Calu3 (cell line): ENCODE results near the gene SCNN1B. TPM values are rescaled to one million over a fixed set of nuclear protein-coding genes. Genes with fewer than 3 reads are reported as not detected.

Experiments used
- BruUV-seq: library from RNA; stranded (reverse); fragments of 400-500 nt; replicated peaks from 2 replicates; lab custom pipeline; 2021; lab: Mats Ljungman, UMichigan
- CTCF ChIA-PET: fragments of 300-600 bp; sonication (Branson Sonifier 250); formaldehyde crosslinking; loops from one replicate; lab custom pipeline; 2022; ENCODE audit warnings: antibody characterized with exemption; lab: Charles Lee
- DNase-seq: peaks from one replicate; pipeline ENCODE4 v3.0.0; 2022
- H3K27ac Mint-ChIP-seq: one replicate; pipeline ENCODE4 v1.8.0; 2022; ENCODE audit warnings: mixed read lengths; ENCODE audit not compliant: unreplicated experiment
- H3K27me3 Mint-ChIP-seq: one replicate; pipeline ENCODE4 v1.8.0; 2022; ENCODE audit warnings: mixed read lengths; ENCODE audit not compliant: unreplicated experiment
- H3K36me3 Mint-ChIP-seq: one replicate; pipeline ENCODE4 v1.8.0; 2022; ENCODE audit warnings: mild to moderate bottlenecking, moderate library complexity, mixed read lengths; ENCODE audit not compliant: insufficient read depth, unreplicated experiment
- H3K4me1 Mint-ChIP-seq: one replicate; pipeline ENCODE4 v1.8.0; 2022; ENCODE audit warnings: mild to moderate bottlenecking, low read depth, mixed read lengths; ENCODE audit not compliant: unreplicated experiment
- H3K4me3 Mint-ChIP-seq: one replicate; pipeline ENCODE4 v1.8.0; 2022; ENCODE audit warnings: mild to moderate bottlenecking, low read depth, moderate library complexity, mixed read lengths; ENCODE audit not compliant: unreplicated experiment
- H3K9me3 Mint-ChIP-seq: one replicate; pipeline ENCODE4 v1.8.0; 2022; ENCODE audit warnings: low read depth, mixed read lengths; ENCODE audit not compliant: unreplicated experiment
- CTCF ChIP-seq: fragments of 200-600 bp; IDR thresholded peaks from one replicate; pipeline ENCODE4 v1.8.0; 2022; ENCODE audit warnings: antibody characterized with exemption; ENCODE audit not compliant: unreplicated experiment
- intact Hi-C: fragments of 100-400 bp; cut with micrococcal nuclease; formaldehyde crosslinking; loops from one replicate; pipeline ENCODE4 v1.10.0; 2022; ENCODE audit not compliant: unreplicated experiment
- total RNA-seq: library from RNA; stranded (reverse); gene quantifications from 2 replicates; pipeline ENCODE4 v1.2.3, GENCODE V29; 2022

The SCNN1B gene
- total RNA-seq, 1 experiment from 2014 or later: not detected

GRCh38 chr16:23373436-23374219, 71.5 kb downstream of the SCNN1B start:
- no peak overlapping the region for H3K27ac Mint-ChIP-seq
- H3K36me3 Mint-ChIP-seq: no peaks in the 10 kb centered on the region
- intact Hi-C loops: no loop called here
- H3K4me3 Mint-ChIP-seq: no peak overlapping the region
- DNase-seq: no peak
- H3K4me1 Mint-ChIP-seq: peaks cover 12% of the 10 kb centered on the region
- no peaks in the 10 kb centered on the region for H3K9me3 Mint-ChIP-seq
- H3K27me3 Mint-ChIP-seq: peaks cover 65% of the 10 kb centered on the region
- CTCF ChIA-PET: interaction anchor here (0.6 to 1.2 kb wide), 2 partner anchors 11 to 47 kb away, joined by 5 to 7 read pairs; no protein-coding TSS in a partner anchor
- BruUV-seq: no TSS peak
- no peak for TF ChIP-seq CTCF

- Mint-ChIP-seq H3K27me3 (peaks cover 77% of the 10 kb centered on the region), H3K9me3 (no peaks in the 10 kb centered on the region), H3K4me3 (no peak overlapping the region), H3K4me1 (peaks cover 8% of the 10 kb centered on the region), H3K27ac (no peak overlapping the region), H3K36me3 (no peaks in the 10 kb centered on the region)
- BruUV-seq: no TSS peak
- TF ChIP-seq CTCF: no peak
- DNase-seq: peak; percentile 60
- CTCF ChIA-PET: interaction anchor here (0.5 to 1.2 kb wide), 6 partner anchors 12 to 531 kb away, joined by 3 to 14 read pairs (median 4); no protein-coding TSS in a partner anchor
- intact Hi-C loops: loop anchor here (5.0 kb wide), 1 partner anchor 193 kb away; the partner anchor contains the start of gene SCNN1G
Observed at GRCh38 chr16:23374721-23375510, 72.8 kb downstream of the SCNN1B start.

GRCh38 chr16:23375643-23376042, 73.5 kb downstream of the SCNN1B start:
- TF ChIP-seq CTCF: no peak
- no peak for DNase-seq
- intact Hi-C loops: loop anchor here (5.0 kb wide), 1 partner anchor 193 kb away; the partner anchor contains the start of gene SCNN1G
- BruUV-seq: no TSS peak
- Mint-ChIP-seq H3K4me1 (peaks cover 8% of the 10 kb centered on the region), H3K4me3 (no peak overlapping the region), H3K27me3 (peaks cover 70% of the 10 kb centered on the region), H3K36me3 (no peaks in the 10 kb centered on the region), H3K27ac (no peak overlapping the region), H3K9me3 (no peaks in the 10 kb centered on the region)
- CTCF ChIA-PET: interaction anchor here (0.6 kb wide), 1 partner anchor 209 kb away, joined by 3 read pairs; no protein-coding TSS in a partner anchor
